Measurements from ENCODE around the gene ADAMTSL5. TPM values are rescaled to one million over a fixed set of nuclear protein-coding genes. Genes with fewer than 3 reads are reported as not detected.
"Not testable (repeated sequence)": the region's sequence is repeated elsewhere in the genome, so short reads cannot be mapped to it uniquely, and the experiment has no call there.

Gene ADAMTSL5
- total and polyA plus RNA-seq, 2 donors: 4.1 to 9.4 TPM

GRCh38 chr19:1481224-1481892, 31.5 kb downstream of the ADAMTSL5 start:
- 82% methylated on average over 26 of the region's 26 CpGs for WGBS
- no peak for DNase-seq (ENCODE audit: extremely low spot score)
- H3K4me1 ChIP-seq (ENCODE audit: insufficient read depth): no peaks in the 10 kb centered on the region
- H3K4me3 ChIP-seq (ENCODE audit: low read depth, low read length): no peak overlapping the region
- H3K36me3 ChIP-seq (ENCODE audit: insufficient read depth): no peaks in the 10 kb centered on the region
- H3K27ac ChIP-seq (ENCODE audit: low read depth): no peak overlapping the region

DNA sequence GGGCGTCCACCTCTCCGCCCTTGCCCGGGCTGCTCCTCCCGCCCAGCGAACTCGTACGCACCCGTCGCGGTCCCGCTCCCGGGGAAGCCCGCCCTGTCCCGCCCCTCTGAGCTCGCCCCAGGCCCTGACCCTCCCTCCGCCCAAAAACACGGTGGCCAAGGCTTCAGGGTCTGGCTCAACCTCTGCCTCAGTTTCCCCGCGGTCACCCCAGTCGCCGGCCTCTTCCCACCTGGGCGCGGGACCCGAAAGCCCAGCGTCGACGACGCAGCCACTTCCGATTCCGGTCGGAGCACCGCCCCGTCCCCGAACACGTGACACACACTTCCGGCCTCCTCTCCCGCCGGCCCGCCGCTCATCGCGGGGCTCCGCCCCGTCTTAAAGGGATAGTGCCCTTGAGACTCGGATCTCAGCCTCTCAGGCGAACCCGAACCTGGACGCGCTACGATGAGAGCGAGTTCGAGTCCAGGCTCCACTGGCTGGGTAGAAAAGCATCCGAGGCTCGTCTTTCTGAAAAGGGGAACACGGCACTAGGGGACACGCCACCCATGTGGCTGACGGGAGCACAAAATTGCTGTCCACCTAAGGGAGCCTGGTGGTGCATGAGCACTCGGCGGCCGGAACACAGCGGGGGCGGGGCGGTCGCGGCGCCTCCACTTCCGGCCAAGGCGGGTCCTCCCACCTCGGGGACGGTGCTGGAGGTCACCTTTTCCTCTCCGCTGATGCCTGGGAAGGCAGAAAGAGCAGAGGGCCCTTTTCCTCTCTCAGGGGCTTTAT, 33.7 kb downstream of the ADAMTSL5 start, which contains the start of gene C19orf25:
Gene C19orf25, minus strand, starts transcription at position 282 of the 774 bp plus-strand sequence. CDS start 312 bp downstream, outside the sequence.
- H3K4me1 ChIP-seq (ENCODE audit: insufficient read depth): no peaks in the 10 kb centered on the region
- DNase-seq (ENCODE audit: extremely low spot score): peak; percentile 74
- H3K27ac ChIP-seq (ENCODE audit: low read depth): no peak within 1 kb of the TSS
- H3K36me3 ChIP-seq (ENCODE audit: insufficient read depth): no peaks in the 10 kb centered on the region
- WGBS: under 1% methylated on average over 71 of the region's 71 CpGs
- peak within 1 kb of the TSS; percentile 96 for H3K4me3 ChIP-seq (ENCODE audit: low read depth, low read length)

GRCh38 chr19:1477056-1477455, 35.8 kb downstream of the ADAMTSL5 start:
- not testable (repeated sequence) for DNase-seq (ENCODE audit: extremely low spot score); H3K27ac ChIP-seq (ENCODE audit: low read depth); H3K4me1 ChIP-seq (ENCODE audit: insufficient read depth); H3K36me3 ChIP-seq (ENCODE audit: insufficient read depth); H3K4me3 ChIP-seq (ENCODE audit: low read depth, low read length)
- WGBS: 94% methylated on average over 9 of the region's 9 CpGs

DNA sequence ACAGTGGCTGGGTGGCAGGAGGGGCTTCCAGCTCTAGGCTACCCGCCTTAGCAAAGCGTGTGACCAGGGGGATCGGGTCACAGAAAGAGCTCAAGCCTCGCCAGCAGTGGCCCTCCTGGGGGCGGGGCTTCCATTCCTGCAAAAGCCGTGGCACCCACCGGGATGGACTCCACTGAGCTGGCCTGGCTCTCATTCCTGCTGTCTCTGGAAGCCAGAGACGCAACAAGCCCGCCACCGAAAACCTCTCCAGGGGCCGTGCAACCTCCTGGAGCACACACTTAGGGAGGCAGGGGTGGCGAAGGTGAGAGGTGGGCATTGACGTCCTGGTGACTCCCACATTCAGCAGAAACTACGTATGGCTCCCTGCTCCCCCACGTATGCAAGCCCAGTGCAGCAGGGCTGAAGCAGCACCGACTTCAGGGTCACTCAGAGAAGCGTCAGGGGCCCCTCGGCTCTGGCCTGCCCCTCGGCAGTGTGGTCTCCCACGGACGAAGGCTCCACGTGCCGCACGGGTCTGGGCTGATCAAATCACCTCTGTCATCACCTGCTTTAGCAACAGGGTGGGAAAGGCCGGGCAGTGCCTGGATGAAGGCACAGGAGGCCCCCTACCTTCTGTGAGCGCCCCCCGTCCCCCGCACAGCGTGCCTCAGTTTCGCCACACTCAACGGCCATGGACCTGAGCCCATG, 36.9 kb downstream of the ADAMTSL5 start:
- no peak for DNase-seq (ENCODE audit: extremely low spot score)
- no peaks in the 10 kb centered on the region for H3K36me3 ChIP-seq (ENCODE audit: insufficient read depth)
- no peak overlapping the region for H3K27ac ChIP-seq (ENCODE audit: low read depth)
- no peaks in the 10 kb centered on the region for H3K4me1 ChIP-seq (ENCODE audit: insufficient read depth)
- 91% methylated on average over 31 of the region's 31 CpGs for WGBS
- no peak overlapping the region for H3K4me3 ChIP-seq (ENCODE audit: low read depth, low read length)

DNA sequence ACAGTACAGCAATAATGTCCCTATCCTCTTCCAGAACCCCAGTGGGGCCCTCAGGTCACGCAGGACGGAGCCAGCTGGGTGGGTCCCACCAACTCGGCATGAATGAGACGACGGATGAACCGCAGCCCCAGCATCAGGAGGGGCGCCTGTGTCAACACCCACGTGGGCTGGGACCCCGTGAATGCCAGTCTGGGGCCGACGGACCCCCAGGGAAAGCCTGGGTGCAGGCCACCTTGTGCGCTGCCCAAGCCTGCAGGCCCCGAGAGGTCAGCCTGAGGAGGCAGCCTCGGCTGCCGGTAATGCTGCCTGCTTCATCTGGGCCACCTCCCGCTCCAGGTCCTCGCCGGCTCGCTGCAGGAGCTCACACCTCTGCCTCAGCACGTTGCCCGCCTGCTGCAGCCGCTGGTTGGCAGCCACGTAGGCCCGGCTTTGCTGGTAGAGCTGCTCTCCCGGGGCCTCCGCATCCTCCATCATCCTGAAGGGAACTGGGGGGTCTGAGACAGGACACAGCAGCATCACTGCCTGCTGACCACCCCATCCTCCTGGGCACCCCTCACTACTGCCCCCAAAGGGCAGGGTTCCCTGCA, 38.0 kb downstream of the ADAMTSL5 start:
- Histone ChIP-seq H3K4me1 (ENCODE audit: insufficient read depth) (no peaks in the 10 kb centered on the region), H3K36me3 (ENCODE audit: insufficient read depth) (no peaks in the 10 kb centered on the region), H3K4me3 (ENCODE audit: low read depth, low read length) (no peak overlapping the region), H3K27ac (ENCODE audit: low read depth) (no peak overlapping the region)
- WGBS: 87% methylated on average over 26 of the region's 26 CpGs
- no peak for DNase-seq (ENCODE audit: extremely low spot score)

- Histone ChIP-seq H3K36me3 (ENCODE audit: insufficient read depth) (no peaks in the 10 kb centered on the region), H3K4me1 (ENCODE audit: insufficient read depth) (no peaks in the 10 kb centered on the region), H3K4me3 (ENCODE audit: low read depth, low read length) (no peak overlapping the region), H3K27ac (ENCODE audit: low read depth) (no peak overlapping the region)
- no peak for DNase-seq (ENCODE audit: extremely low spot score)
- 76% methylated on average over 31 of the region's 31 CpGs for WGBS
These were observed 38.6 kb downstream of the ADAMTSL5 start for GRCh38 chr19:1474011-1474764.

DNA sequence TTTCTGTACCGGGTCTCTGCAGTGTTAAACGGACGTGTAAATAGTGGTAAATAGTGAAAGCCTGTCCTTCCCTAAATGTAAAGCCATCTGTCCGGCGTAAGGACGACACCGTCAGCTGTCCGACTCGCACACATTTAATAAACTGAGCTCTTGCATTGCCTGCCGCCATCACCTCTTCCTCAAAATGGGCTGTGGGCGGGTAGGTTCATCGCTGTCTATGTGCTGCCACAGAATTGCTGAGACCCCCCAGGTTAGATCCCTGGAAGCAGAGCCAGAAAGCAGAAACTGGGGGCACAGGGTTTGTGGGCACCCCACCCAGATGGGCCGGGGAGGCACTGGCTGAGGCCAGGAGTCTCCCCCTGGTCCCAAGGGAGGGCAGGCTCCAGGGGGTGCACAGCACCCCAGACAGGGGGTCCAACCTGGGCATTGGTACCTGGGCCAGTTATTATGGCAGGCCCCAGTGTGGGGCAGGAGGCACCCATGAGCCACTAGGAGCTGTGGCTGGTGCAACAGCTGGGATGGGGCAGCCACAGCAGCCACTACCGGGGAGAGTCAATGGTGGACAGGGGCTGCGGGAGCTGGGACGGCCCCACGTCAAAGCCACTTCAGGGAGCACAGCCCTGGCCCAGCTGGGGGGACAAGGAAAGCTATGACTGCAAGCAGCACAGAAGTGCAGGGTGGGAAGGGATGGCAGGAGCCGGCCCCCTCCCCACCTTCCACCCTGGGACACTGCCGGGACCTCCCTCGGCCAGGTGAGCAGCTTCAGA, 39.6 kb downstream of the ADAMTSL5 start:
- Histone ChIP-seq H3K27ac (ENCODE audit: low read depth) (no peak overlapping the region), H3K36me3 (ENCODE audit: insufficient read depth) (no peaks in the 10 kb centered on the region), H3K4me1 (ENCODE audit: insufficient read depth) (no peaks in the 10 kb centered on the region), H3K4me3 (ENCODE audit: low read depth, low read length) (no peak overlapping the region)
- no peak for DNase-seq (ENCODE audit: extremely low spot score)
- WGBS: 69% methylated on average over 20 of the region's 20 CpGs

- H3K4me1 ChIP-seq (ENCODE audit: insufficient read depth): peaks cover 3% of the 10 kb centered on the region
- no peak overlapping the region for H3K4me3 ChIP-seq (ENCODE audit: low read depth, low read length)
- 43% methylated on average over 44 of the region's 44 CpGs for WGBS
- no peak overlapping the region for H3K27ac ChIP-seq (ENCODE audit: low read depth)
- no peaks in the 10 kb centered on the region for H3K36me3 ChIP-seq (ENCODE audit: insufficient read depth)
- DNase-seq (ENCODE audit: extremely low spot score): no peak
These were observed 40.4 kb downstream of the ADAMTSL5 start for GRCh38 chr19:1472231-1473084.

GRCh38 chr19:1471515-1472160, 41.2 kb downstream of the ADAMTSL5 start:
- H3K36me3 ChIP-seq (ENCODE audit: insufficient read depth): no peaks in the 10 kb centered on the region
- H3K4me1 ChIP-seq (ENCODE audit: insufficient read depth): peaks cover 8% of the 10 kb centered on the region
- no peak overlapping the region for H3K27ac ChIP-seq (ENCODE audit: low read depth)
- H3K4me3 ChIP-seq (ENCODE audit: low read depth, low read length): no peak overlapping the region
- no peak for DNase-seq (ENCODE audit: extremely low spot score)
- 23% methylated on average over 24 of the region's 24 CpGs for WGBS

GRCh38 chr19:1471010-1471514, 41.8 kb downstream of the ADAMTSL5 start:
- WGBS: 4% methylated on average over 27 of the region's 28 CpGs
- Histone ChIP-seq H3K4me3 (ENCODE audit: low read depth, low read length) (peak overlapping the region; percentile 44), H3K36me3 (ENCODE audit: insufficient read depth) (no peaks in the 10 kb centered on the region), H3K4me1 (ENCODE audit: insufficient read depth) (peaks cover 10% of the 10 kb centered on the region), H3K27ac (ENCODE audit: low read depth) (no peak overlapping the region)
- DNase-seq (ENCODE audit: extremely low spot score): no peak

DNA sequence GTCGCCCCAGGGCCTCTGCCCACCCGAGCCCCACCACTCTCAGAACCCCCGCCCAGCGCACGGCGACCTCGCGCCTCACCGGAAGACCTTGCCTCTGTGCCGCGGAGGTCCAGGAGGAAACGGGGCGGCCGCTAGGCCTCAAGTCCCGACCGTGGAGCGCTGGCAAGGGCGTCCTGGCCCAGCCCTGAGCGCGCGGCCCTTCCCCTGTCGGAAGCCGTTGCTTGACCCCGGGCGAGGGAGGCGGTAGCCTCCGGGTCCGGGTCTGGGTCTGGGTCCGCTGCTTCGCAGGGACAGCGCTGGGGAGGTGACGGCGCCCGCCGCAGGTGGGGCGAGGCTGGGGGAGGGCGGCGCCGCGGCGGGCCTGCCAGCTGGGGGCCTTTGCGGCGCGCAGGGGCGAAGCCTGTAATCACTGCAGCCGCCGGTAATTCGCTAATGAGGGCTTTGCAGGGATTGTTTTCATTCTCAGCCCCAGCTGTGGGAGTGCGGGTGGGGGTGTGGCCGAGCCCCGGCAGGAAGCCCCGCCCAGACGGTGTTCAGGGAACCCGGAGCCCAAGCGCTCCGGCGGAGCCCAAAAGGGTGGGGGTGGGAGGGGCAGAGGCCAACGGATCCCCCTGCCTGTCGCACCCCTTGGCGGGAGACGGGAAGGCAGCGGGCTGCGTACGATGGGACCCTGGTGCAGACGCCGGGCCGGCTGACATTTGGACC, 42.4 kb downstream of the ADAMTSL5 start:
- peaks cover 11% of the 10 kb centered on the region for H3K4me1 ChIP-seq (ENCODE audit: insufficient read depth)
- 1% methylated on average over 67 of the region's 67 CpGs for WGBS
- no peaks in the 10 kb centered on the region for H3K36me3 ChIP-seq (ENCODE audit: insufficient read depth)
- H3K4me3 ChIP-seq (ENCODE audit: low read depth, low read length): peak overlapping the region; percentile 44
- no peak for DNase-seq (ENCODE audit: extremely low spot score)
- no peak overlapping the region for H3K27ac ChIP-seq (ENCODE audit: low read depth)

Measured in urinary bladder (tissue), 4 donors.